ENCODE measurements around the gene TMPRSS4.

The TMPRSS4 gene

GRCh38 chr11:118135051-118135795 is 58.3 kb downstream of the TMPRSS4 start:
- no peak for DNase-seq (ENCODE audit: low read depth in 3 of 3)

GRCh38 chr11:118135796-118136165 is 58.9 kb downstream of the TMPRSS4 start:
- DNase-seq (ENCODE audit: low read depth in 3 of 3) = no peak

DNA sequence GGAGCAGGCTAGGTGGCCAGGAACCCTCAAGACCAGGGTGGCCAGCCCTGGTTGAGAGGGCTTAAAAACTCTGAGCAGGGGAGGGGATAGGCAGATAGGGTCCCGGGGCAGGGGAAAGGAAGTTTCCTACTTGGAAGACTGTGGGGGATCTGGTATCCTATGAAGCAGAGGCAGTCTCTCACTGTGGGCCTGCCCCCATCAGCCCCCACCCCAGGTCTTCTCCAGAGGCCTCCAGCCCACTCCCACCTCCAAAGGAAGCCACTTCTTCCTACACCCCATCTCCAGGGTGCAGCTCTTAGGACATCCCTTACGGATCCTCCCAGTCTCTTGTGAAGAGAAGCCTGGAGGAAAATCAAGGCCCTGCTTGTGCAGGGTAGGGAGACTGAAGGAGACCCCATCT is 59.5 kb downstream of the TMPRSS4 start:
- no peak for DNase-seq (ENCODE audit: low read depth in 3 of 3)

DNA sequence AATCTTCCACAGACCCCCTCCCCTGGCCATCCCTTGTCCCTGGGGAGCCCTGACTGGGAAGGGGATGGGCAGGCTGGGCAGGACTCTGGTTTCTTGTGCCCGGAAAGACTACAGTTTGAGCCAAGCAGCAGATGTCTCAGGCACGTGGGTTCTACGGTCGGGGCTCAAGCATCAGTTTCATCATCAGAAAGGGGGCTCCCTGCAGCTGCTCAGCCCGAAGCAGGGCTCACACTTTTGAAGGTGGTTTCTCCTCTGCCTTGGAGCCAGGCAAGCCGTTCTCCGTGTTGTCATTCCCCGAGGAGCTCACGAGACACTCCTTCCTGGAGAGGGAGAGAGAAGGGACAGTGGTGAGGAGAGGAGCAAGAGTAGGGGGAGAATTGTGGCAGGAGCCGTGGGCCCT is 59.9 kb downstream of the TMPRSS4 start:
- no peak for DNase-seq (ENCODE audit: low read depth in 3 of 3)

- no peak for DNase-seq (ENCODE audit: low read depth in 3 of 3)
These were observed 62.1 kb downstream of the TMPRSS4 start for GRCh38 chr11:118138839-118139420.

DNA sequence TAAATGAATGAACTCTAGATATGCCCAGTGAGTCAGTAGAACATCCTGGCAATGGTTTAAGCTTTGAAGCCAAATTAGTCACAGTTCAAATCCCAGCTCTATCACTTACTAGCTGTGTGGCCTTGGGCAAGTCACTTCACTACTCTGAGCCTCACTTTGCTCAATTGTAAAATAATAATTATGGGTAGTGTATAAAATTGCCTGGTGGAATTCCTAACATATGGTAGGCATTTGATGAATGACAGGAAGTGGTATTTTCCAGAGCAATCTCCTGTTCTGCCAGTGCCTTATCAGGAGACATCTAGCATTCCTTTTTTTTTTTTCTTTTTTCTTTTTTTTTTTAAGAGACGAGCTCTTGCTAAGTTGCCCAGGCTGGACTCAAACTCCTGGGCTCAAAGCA is 62.7 kb downstream of the TMPRSS4 start:
- DNase-seq (ENCODE audit: low read depth in 3 of 3) = no peak

DNA sequence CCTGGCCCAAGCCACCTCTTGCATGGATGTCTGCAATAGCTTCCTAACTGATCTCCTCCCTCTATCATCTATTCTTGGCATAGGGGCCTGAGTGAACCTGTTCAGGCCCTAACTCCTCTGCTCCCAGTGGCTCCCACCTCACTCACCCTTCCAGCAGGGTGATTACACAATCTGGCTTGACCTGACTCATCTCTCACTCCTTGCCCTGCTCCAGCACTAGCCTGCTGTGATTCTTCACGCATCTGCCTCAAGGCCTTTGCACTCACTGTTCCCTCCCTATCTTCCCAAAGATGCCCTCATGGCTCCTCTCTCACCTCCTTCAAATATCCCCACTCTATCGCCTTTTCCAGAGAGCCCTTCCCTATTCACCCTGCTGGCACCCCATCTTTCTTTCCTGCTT is 65.2 kb downstream of the TMPRSS4 start:
- no peak for DNase-seq (ENCODE audit: low read depth in 3 of 3)

- DNase-seq (ENCODE audit: low read depth in 3 of 3) = no peak
These were observed 65.9 kb downstream of the TMPRSS4 start for GRCh38 chr11:118142809-118143208.

- DNase-seq (ENCODE audit: low read depth in 3 of 3) = no peak
These were observed 66.8 kb downstream of the TMPRSS4 start for GRCh38 chr11:118143661-118144185.

- no peak for DNase-seq (ENCODE audit: low read depth in 3 of 3)
These were observed 67.7 kb downstream of the TMPRSS4 start for GRCh38 chr11:118144301-118145268.

GRCh38 chr11:118145285-118146227 is 68.7 kb downstream of the TMPRSS4 start:
- DNase-seq (ENCODE audit: low read depth in 3 of 3) = peak; percentile 67 to 86 (median 81)

- DNase-seq (ENCODE audit: low read depth in 3 of 3) = no peak
These were observed 69.7 kb downstream of the TMPRSS4 start for GRCh38 chr11:118146554-118146953.

DNA sequence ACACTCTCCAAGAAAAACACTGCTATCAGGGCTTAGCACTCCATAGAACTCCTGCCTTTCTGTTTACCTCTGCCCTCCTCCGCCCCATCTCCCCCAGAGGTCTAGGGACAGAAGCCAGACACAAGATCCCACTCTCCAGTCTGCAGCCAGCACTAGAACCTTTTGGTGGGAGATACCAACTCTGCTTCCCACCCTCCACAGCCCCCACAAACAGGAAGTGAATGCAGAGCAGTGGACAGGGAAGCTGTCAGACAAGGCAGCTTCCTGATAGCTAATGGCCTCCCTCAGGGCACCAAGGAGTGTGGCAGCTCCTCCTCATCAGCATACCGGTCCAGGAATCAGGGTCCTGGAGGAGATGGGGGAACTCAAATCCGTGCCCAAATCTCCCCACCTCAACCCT is 70.6 kb downstream of the TMPRSS4 start:
- no peak for DNase-seq (ENCODE audit: low read depth in 3 of 3)

DNA sequence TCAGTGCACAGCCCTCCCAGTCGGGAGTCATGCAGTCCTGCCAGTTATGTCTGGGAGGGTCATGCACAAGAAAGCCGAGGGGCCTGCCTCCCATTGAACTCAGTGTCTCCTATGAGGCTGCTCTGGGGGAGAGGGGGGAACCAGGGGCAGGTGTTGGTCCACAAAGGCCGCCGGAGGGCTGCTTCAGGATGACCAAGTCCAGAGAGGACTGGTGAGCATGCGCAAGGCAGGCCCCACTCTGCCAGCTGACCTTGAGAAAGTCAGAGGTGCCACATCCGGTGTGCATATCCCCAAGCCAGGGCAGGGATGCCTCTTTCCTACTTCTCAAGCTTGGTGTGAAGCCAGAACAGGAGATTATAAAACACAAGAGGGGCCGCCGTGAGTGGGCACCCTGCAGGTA is 71.4 kb downstream of the TMPRSS4 start:
- no peak for DNase-seq (ENCODE audit: low read depth in 3 of 3)

- no peak for DNase-seq (ENCODE audit: low read depth in 3 of 3)
These were observed 72.0 kb downstream of the TMPRSS4 start for GRCh38 chr11:118148856-118149255.

DNA sequence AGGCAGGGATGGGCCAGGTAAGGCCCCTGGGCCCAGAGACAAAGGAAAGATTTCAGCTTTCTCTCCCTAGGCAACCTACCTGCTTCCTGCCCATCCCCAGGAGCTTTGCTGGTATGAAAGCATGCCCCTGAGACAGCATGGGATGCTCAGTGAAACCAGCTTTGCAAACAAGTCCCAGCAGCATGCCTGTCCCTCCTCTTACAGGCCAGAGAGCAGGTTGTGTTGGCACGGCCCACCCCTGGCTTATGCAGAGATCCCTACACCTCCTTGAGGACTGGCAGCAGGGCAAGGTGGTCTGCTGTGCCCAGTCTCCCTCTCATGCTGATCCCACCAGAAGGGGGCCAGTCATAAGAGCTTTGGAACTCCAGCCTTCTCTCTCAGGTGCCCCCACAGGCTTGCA is 72.6 kb downstream of the TMPRSS4 start:
- no peak for DNase-seq (ENCODE audit: low read depth in 3 of 3)

DNA sequence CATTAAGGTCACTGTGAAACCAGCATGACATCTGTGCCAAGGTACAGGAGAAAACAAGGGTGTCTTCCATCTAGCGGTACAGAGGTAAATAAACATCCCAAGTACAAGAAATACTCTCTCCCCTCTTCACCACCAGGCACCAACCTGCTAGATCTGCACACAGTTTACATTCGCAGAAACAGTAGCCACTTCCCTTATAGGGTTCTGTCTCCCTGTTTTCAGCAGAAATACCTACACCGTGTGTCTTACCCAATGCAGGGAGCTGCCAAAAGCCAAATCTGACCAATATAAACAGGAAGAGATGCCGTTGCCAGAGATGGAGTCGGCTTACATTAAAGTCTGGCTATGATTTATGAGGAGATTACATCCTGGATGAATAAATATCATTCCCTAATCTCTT is 74.6 kb downstream of the TMPRSS4 start:
- DNase-seq (ENCODE audit: low read depth in 3 of 3) = no peak

- DNase-seq (ENCODE audit: low read depth in 3 of 3) = no peak
These were observed 75.2 kb downstream of the TMPRSS4 start for GRCh38 chr11:118152020-118152551.

GRCh38 chr11:118152552-118153471 is 75.9 kb downstream of the TMPRSS4 start, which contains the start of gene SCN4B:
TSS of gene SCN4B (minus strand) at chr11:118152823. CDS start at chr11:118152673, 150 bp downstream.
- DNase-seq (ENCODE audit: low read depth in 3 of 3) = no peak

DNA sequence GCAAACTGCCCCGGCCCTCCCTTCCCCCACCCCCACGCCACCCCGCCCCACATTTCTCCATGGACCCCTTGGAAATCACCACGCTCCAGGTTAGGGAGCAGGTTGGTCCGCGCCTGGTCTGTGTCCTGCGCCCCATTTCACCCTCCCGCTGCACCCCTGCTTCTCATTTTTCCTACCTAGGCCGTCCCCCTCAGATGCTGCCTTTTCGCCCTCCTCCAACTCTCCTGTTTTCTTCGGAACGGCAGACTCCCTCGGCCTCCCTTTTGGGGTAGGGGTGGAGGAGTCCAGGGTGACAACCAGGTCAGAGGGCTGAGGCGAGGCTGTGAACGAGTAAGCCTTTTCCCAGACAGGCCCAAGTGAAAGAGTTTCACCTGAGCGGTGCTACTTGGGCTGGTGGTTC is 76.6 kb downstream of the TMPRSS4 start:
- no peak for DNase-seq (ENCODE audit: low read depth in 3 of 3)

Data from stimulated activated CD4-positive, alpha-beta T cell treated with anti-CD3 and anti-CD28 coated beads, TNF-alpha, amount 100 ng/mL, for 4 hours (primary cell).